ENCODE data around the gene GSTA2. TPM values are rescaled to one million over a fixed set of nuclear protein-coding genes. Genes with fewer than 3 reads are reported as not detected.
A peak's percentile ranks its signal among the peaks of the same experiment; 100 is the strongest.

GSTA2 gene
- total and polyA plus RNA-seq, 2 of the 13 experiments (the other 11 are each of a cell fraction or from before 2014, with no cell fraction given) = 0.75 to 13.7 TPM

DNA sequence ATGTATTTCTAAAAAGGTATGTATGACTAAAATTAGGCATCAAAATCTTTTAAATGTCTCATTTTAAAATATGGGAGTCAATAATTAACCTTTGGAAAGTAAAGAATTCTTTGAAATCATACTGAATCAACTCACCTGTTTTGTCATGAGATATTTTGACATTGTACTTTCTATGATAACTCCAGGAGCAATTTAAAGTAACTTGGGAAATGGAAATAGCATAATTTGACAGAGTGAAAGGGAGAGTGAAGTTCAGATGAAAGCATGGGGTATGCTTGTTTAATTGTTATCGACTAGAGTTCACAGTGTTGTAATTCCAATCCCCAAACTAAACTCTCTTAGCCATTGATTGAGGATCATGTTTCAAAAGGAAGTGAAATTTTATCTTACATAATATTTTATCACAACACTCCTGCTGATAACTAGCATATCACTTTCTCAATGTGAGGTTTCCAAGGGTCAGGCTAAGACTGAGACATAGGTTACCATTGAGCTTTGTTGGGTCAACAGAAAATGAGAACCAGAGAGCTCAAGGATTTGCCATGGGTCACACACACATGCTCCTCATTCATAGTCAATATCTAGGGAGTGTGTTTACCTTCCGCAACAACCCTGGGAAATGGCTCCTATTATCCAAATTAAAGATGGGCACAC is 38.0 kb upstream of the GSTA2 start (continued):
- TF ChIP-seq HNF1A (IDR thresholded peaks at IDR 0.05; ENCODE audit: low read depth) = peak; percentile 8; the same call in 1 of the 2 replicates
- TF ChIP-seq HNF1A (CRISPR knock-in tag; IDR thresholded peaks at IDR 0.05; ENCODE audit: borderline replicate concordance) = no peak
- TF ChIP-seq ZFP82 (CRISPR knock-in tag; IDR thresholded peaks at IDR 0.05; ENCODE audit: borderline replicate concordance) = no peak
- TF ChIP-seq MBNL3 (CRISPR knock-in tag; conservative IDR thresholded peaks at IDR 0.05) = no peak
- TF ChIP-seq FOSL2 (CRISPR knock-in tag; IDR thresholded peaks at IDR 0.05) = peak; percentile 28; the same call in 1 of the 2 replicates
- TF ChIP-seq RARG (CRISPR knock-in tag; IDR thresholded peaks at IDR 0.05; ENCODE audit: low read depth) = 0 out of 2 replicates have a peak, but pooled peaks have one; percentile 71
- TF ChIP-seq, protein P1, sequence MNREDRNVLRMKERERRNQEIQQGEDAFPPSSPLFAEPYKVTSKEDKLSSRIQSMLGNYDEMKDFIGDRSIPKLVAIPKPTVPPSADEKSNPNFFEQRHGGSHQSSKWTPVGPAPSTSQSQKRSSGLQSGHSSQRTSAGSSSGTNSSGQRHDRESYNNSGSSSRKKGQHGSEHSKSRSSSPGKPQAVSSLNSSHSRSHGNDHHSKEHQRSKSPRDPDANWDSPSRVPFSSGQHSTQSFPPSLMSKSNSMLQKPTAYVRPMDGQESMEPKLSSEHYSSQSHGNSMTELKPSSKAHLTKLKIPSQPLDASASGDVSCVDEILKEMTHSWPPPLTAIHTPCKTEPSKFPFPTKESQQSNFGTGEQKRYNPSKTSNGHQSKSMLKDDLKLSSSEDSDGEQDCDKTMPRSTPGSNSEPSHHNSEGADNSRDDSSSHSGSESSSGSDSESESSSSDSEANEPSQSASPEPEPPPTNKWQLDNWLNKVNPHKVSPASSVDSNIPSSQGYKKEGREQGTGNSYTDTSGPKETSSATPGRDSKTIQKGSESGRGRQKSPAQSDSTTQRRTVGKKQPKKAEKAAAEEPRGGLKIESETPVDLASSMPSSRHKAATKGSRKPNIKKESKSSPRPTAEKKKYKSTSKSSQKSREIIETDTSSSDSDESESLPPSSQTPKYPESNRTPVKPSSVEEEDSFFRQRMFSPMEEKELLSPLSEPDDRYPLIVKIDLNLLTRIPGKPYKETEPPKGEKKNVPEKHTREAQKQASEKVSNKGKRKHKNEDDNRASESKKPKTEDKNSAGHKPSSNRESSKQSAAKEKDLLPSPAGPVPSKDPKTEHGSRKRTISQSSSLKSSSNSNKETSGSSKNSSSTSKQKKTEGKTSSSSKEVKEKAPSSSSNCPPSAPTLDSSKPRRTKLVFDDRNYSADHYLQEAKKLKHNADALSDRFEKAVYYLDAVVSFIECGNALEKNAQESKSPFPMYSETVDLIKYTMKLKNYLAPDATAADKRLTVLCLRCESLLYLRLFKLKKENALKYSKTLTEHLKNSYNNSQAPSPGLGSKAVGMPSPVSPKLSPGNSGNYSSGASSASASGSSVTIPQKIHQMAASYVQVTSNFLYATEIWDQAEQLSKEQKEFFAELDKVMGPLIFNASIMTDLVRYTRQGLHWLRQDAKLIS (CRISPR knock-in tag; IDR thresholded peaks at IDR 0.05) = no peak
- TF ChIP-seq AKAP8 (CRISPR knock-in tag; IDR thresholded peaks at IDR 0.05) = no peak
- no peak for TF ChIP-seq ZNF614 (CRISPR knock-in tag; IDR thresholded peaks at IDR 0.05; ENCODE audit: borderline replicate concordance)
- no peak for TF ChIP-seq ZFP1 (CRISPR knock-in tag; IDR thresholded peaks at IDR 0.05)
- TF ChIP-seq POLR2A (IDR thresholded peaks at IDR 0.05; ENCODE audit: insufficient read depth in 1 of 2, low read depth in 2 of 2, low read length in 2 of 2) = no peak
- no peak for TF ChIP-seq ZNF800 (CRISPR knock-in tag; IDR thresholded peaks at IDR 0.05)
- TF ChIP-seq BCL6 (CRISPR knock-in tag; IDR thresholded peaks at IDR 0.05) = peak; percentile 73
- TF ChIP-seq TRIM24 (CRISPR knock-in tag; IDR thresholded peaks at IDR 0.05) = no peak
- no peak for TF ChIP-seq ZNF549 (CRISPR knock-in tag; IDR thresholded peaks at IDR 0.05)
- TF ChIP-seq FOXP4 (CRISPR knock-in tag; IDR thresholded peaks at IDR 0.05) = peak; percentile 73; the same call in 1 of the 2 replicates
- TF ChIP-seq SOX6 (IDR thresholded peaks at IDR 0.05) = no peak
- TF ChIP-seq SOX6 (CRISPR knock-in tag; IDR thresholded peaks at IDR 0.05) = peak; percentile 84
- TF ChIP-seq ZNF431 (CRISPR knock-in tag; IDR thresholded peaks at IDR 0.05; ENCODE audit: borderline replicate concordance, low read depth) = no peak
